HG03575 (cell line): ENCODE results near the gene GPANK1.

Experiments
- ATAC-seq: cut with Tn5 transposase; IDR thresholded peaks from one replicate; pipeline ENCODE4 v1.9.1; 2021; ENCODE audit not compliant: unreplicated experiment, insufficient number of reproducible peaks, low FRiP score; ENCODE audit errors: extremely low read depth

The GPANK1 gene

DNA sequence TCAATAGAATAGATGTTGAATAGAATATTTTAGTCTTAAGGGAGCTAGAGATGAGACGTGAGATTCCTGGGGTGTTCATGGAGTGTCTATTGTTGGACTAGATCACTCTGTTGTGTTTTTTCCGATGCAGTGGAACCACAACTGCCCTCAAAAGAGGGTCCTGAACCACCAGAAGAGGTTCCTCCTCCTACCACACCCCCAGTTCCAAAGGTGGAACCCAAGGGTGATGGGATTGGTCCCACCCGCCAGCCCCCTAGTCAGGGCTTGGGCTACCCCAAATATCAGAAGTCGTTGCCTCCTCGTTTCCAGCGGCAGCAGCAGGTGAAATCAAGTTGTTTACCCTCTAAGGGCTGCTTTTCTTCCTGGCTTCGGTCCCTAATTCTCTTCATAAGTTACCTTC lies 35.8 kb downstream of the GPANK1 start:
- ATAC-seq = no peak

DNA sequence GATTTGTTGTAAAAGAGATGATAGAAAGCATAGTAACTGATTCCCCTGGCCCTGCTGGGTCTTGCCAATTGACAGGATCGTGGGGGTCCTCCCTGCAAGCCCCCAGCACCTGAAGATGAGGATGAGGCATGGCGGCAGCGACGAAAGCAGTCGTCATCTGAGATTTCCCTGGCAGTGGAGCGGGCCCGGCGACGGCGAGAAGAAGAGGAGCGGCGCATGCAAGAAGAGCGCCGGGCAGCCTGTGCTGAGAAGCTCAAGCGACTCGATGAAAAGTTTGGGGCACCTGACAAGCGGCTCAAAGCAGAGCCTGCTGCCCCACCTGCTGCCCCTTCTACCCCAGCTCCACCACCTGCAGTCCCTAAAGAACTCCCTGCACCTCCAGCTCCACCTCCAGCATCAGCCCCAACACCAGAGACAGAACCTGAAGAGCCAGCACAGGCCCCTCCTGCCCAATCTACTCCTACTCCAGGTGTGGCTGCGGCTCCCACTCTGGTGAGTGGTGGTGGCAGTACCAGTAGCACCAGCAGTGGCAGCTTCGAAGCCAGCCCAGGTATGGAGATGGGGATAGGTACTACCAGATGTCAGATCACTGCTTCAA lies 37.0 kb downstream of the GPANK1 start:
- no peak for ATAC-seq

DNA sequence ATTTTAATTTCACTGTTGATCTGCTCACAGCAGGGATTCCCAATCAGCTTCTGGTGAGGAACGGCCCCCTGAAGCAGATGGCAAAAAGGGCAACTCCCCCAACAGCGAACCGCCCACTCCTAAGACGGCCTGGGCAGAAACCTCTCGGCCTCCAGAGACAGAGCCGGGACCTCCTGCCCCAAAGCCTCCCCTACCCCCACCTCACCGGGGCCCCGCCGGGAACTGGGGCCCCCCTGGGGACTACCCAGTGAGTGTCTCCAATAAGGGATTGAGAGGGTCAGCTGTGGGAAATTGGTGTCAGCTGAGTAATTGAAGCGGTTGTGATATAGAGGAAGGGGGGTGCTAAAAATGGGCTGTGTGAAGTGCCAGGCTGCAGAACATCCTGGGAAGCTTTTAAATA lies 37.8 kb downstream of the GPANK1 start:
- ATAC-seq = no peak

DNA sequence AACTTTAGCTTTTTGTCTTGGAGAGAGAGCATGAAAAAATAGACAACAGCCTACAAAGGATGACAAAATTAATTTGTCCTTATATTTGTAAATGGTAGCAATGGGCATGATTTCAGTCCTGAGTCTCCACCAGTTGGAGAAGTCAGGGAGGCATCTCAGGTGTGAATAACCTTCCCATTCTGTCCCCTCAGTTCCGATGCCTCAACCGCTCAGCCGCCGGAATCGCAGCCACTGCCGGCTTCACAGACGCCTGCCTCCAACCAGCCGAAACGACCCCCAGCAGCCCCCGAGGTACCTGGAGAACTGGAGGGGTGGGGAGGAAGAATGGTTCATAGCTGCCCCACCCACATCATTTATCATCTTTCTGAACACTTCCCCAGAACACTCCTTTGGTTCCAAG lies 40.7 kb downstream of the GPANK1 start:
- ATAC-seq = no peak

DNA sequence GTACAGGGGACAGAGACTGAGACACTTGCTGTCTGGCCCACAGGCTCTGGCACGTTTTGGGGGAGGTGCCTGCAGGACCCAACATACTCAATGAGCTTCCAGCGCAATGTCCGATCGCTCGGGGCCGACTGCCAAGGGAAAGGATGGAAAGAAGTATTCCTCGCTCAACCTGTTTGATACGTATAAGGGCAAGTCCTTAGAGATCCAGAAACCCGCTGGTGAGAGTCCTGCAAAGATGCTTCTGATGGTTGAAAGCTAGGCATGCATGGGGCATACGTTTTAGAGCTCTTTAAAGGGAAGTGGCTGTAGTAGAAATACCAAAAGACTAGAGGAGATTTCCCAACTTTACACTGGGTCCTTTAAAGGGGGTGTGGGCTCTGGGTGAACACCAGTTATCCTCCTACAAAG lies 42.1 kb downstream of the GPANK1 start:
- ATAC-seq = no peak

DNA sequence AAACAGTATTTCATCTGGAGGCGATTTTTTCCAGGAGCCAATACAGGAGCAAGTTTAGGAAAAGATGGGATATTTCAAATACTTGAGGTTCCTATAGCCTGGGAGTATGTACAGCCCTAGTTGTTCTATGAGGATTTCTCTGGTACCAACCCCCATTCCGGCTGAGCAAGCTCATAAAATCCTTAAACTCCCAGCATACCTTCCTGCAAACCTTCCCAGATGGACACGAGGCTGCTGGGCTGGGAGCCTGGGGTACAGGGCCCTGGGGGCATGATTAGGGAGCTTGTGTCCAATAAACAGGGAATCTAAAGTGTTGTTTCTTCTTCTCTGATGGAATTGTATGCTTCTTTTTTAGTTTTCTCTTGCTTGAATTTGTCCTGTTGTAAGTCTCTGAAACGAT lies 42.8 kb downstream of the GPANK1 start:
- no peak for ATAC-seq

DNA sequence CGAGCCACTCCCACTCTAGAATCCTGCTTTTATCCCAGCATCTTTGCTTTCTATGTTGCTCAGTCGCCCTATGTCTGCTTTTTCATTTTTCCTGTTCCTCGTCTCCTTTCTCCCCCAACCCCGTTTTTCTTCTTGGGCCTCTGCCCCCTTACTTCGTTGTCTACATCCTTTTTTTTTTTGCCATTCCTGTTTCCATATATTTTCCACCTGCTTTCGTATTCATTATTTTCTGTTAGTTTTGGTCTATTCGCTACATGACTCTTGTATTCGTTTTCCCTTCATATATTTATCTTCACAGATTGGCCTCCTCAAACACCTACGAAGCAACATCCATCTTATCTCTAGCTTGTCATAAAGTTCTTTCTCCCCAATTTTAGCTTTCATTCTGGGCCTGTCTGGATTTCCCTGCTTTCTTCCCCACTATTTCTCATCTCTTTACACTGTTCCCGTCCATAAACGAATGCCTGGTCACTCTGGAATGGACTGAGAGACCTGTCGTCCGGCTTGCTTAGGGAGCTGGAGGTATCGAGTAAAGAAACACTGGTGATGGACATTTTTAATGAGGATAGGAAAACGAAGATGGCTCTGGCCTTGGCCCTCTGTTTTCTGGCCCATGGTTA lies 43.4 kb downstream of the GPANK1 start:
- ATAC-seq = no peak

DNA sequence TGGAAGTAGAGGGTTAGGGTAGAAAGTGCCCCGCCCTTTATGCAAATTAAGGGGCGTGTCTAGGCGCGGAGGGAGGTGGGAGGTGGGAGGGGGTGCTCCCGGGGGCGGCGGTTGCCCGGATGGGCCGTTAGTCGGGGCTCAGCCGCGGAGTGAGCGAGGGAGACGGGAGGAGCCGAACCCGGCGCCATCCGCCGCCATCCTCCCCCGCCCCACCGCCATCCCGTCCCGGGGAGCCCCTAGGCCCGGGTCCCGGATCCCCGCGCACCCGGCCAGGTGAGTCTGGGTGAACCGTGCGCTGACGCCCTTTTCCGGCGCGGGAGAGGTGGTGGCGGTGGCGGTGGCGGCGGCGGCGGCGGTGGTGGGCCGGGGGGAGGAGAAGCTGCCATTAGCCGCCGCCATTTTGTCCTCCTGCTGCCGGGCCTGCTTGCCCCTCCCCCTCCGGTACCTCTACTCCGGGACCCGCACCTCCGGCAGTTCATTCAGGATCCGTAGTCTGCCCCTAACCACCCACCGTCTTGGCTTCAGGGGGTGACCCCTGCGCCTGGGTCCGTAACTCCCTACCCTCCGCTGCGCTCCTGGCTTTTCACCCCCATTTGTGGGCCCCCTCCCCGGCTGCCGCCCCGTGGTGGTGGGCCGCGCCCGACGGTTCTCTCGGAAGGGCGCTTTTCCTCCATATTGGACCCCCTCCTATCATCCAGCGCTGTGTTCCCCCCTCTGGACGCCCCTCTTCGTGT lies 44.0 kb downstream of the GPANK1 start, which contains the start of gene PRRC2A:
Gene PRRC2A, plus strand, starts transcription at position 130 of the 734 bp plus-strand sequence. CDS start 2,075 bp downstream, outside the sequence.
- peak; percentile 7 for ATAC-seq

DNA sequence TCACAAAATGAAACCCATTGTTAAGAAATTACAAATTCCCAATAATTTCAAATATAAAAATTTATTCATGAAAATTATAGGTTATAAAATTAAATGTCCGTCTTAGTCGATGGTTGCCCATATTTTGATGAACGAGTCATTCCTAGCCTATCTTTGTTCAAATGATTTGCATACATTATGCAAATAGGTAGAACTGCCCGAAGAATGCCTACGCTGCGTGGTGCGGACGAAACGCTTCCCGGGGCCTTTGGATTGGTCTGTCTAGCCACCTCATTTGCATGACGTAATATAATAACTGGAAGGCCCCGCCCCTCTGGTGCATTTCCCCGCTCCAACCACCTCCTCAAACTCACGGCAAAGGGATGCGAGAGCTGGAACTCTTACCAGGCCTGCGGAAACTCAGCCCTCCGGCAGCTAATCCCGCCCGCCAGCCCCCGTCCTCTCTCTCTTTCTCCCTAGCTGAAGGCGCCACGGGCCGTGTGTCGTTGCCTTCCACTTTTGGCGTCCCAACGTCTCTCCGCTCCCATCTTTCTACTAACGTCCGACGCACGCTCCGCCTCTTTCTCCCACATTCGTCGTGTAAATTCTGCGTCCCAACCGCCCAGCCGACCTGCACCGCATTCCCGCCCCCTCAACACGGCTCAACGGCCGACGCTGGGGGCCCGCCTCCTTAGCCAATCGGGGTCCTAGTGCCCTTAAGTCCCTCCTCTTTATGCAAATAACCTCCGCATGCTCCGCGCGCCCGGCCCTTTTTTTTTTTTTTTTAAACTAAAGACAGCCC lies 44.8 kb downstream of the GPANK1 start:
- ATAC-seq = peak; percentile 44

DNA sequence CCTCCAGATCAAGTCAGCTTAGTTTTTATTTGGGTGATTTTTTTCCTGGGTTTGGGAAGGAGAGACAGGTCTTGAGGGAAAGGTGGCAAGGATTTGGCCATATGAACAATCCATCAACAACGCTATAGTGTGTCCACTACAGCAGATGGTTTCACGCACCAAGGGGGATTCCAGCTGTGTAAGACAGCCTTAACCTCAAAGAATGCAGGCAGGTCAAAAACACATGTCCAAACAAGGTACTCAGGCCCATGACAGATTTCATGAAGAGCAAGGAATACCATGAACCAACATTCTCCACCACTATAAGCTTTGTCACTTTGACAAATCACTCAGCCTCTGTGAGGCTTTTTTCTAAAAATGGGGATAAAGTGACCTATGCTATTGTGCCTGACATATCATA lies 47.8 kb downstream of the GPANK1 start:
- ATAC-seq = no peak

DNA sequence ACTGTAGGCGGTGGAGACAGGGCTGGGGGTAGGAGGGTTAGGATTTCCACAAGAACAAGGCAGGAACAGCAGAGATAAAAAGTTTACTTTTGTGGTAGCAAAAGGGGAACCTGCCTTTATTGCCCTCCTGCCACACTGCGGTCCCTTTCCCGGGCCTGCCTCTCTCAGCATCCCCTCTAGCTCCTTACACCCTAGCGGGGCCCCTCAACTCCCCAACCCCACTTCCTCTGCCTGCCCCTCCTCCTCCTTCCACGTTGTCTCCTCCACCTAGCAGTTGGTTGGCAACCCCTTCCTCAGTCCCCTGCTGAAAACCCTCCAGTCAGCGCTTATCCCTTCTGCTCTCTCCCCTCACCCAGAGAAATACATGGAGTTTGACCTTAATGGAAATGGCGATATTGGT lies 49.0 kb downstream of the GPANK1 start:
- ATAC-seq = no peak

DNA sequence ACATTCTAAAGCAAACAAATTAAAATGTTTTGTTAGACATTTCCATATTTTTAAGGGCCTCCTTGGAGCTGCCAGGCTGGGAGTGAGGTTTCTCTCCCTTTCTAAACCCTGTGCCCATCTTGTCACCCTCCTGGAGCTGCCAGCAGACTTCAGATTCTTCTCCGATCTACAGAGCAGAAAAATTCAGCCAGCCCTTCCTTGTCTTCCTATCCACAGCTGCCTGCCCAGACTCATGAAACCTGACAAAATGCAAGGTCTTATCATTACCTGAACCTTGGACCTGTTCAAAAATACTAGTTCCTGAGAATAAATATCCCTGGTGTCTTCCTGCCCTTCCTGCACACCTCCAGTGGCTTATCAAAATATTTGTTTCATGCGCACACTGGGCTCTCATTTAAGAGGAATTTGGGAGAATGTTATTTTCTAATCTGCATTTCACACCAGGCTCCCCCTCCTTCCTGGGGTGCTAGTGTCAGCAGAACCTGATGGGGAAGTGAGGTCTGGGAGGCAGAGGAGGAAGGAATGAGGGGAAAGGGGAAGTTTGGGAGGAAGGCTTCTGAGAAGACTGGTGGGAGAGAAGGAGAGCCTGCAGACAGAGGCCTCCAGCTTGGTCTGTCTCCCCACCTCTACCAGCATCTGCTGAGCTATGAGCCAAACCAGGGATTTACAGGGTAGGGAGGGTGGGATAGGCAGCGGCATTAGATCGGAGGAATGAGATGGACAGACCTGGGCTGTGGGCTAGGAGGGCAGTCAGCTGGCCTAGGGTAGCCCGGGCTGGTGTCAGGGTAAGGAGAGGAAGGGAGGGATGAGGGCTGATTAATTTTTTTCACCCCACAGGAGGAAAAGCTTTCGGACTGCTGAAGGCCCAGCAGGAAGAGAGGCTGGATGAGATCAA lies 49.9 kb downstream of the GPANK1 start, which contains the start of gene AIF1:
Gene AIF1, plus strand, starts transcription at position 551 of the 895 bp plus-strand sequence. Its CDS starts 96 bp downstream, at position 647.
- ATAC-seq = no peak

DNA sequence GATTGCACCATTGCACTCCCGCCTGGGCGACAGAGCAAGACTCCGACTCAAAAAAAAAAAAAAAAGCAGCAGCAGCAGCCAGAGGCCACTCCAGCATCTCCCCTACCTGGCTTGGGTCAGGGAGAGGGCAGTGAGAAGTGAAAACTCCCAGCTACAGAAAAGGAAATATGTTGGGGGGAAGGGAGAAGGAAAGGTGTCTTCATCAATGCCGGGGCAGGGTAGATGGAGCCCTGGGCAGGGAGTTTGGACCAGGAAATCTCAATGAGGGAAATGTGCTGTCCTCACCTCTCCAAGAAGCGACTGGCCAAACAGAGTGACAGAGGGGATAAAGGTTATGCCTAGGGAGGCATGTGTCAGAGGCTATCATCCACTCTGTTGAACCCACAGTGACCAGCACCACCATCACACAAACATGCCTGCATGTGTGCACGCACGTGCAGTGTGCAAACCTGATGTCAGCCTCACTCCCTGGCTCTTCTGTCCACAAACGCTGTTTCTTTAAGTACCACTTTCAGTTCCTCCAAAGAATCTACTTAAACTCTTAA lies 50.6 kb downstream of the GPANK1 start:
- ATAC-seq = no peak
